ENCODE measurements around the gene CD247.

GRCh38 chr1:167434306-167434705 is 84.0 kb downstream of the CD247 start:
- TF ChIP-seq CTCF (IDR thresholded peaks at IDR 0.05) (no peak), POLR2A (IDR thresholded peaks at IDR 0.05) (no peak)

Data from vagina (tissue), 2 donors.